HEK293T (cell line): ENCODE measurements around the gene CPEB4.

Experiments used
- CTCF ChIA-PET: fragments of 350-600 bp; formaldehyde crosslinking; extraction: SDS; loops from one replicate; lab custom pipeline; 2021; ENCODE audit warnings: antibody characterized with exemption, inconsistent platforms; lab: Yijun Ruan, JAX
- POLR2A ChIA-PET: fragments of 350-600 bp; formaldehyde crosslinking; extraction: SDS; loops from one replicate; lab custom pipeline; 2020; ENCODE audit warnings: antibody characterized with exemption, inconsistent platforms; lab: Yijun Ruan, JAX
- DNase-seq: peaks from one replicate; pipeline ENCODE4 v3.0.0; 2012; ENCODE audit warnings: mixed read lengths; ENCODE audit errors: extremely low spot score
- ARNT ChIP-seq: fragments of 450-650 bp; IDR thresholded peaks from 2 replicates; pipeline ENCODE4 v1.6.1; 2017; ENCODE audit warnings: mild to moderate bottlenecking
- BHLHE40 ChIP-seq: fragments of 450-650 bp; IDR thresholded peaks from 2 replicates; pipeline ENCODE4 v1.6.1; 2016; ENCODE audit warnings: mild to moderate bottlenecking, moderate library complexity, borderline replicate concordance
- CTBP1 ChIP-seq: fragments of 450-650 bp; IDR thresholded peaks from 2 replicates; pipeline ENCODE4 v1.6.1; 2016; ENCODE audit warnings: borderline replicate concordance
- ELF4 ChIP-seq: fragments of 450-650 bp; IDR thresholded peaks from 2 replicates; pipeline ENCODE4 v1.6.1; 2017; ENCODE audit warnings: antibody characterized with exemption
- FOXA1 ChIP-seq: fragments of 450-650 bp; IDR thresholded peaks from 2 replicates; pipeline ENCODE4 v1.6.1; 2016; ENCODE audit warnings: mild to moderate bottlenecking
- FOXK2 ChIP-seq: fragments of 450-650 bp; IDR thresholded peaks from 2 replicates; pipeline ENCODE4 v1.6.1; 2016; ENCODE audit warnings: mild to moderate bottlenecking
- FOXM1 ChIP-seq: fragments of 450-650 bp; IDR thresholded peaks from 2 replicates; pipeline ENCODE4 v1.6.1; 2017; ENCODE audit warnings: mild to moderate bottlenecking, borderline replicate concordance
- HDGF ChIP-seq: fragments of 450-650 bp; IDR thresholded peaks from 2 replicates; pipeline ENCODE4 v1.6.1; 2017; ENCODE audit warnings: antibody characterized with exemption, borderline replicate concordance
- L3MBTL2 ChIP-seq: fragments of 450-650 bp; conservative IDR thresholded peaks from 2 replicates; pipeline ENCODE4 v1.6.1; 2016; ENCODE audit warnings: mild to moderate bottlenecking
- LEF1 ChIP-seq: fragments of 450-650 bp; IDR thresholded peaks from 2 replicates; pipeline ENCODE4 v1.6.1; 2017; ENCODE audit warnings: mild to moderate bottlenecking, borderline replicate concordance
- NFRKB ChIP-seq: fragments of 450-650 bp; IDR thresholded peaks from 2 replicates; pipeline ENCODE4 v1.6.1; 2016; ENCODE audit warnings: mild to moderate bottlenecking, moderate library complexity
- SP1 ChIP-seq: fragments of 450-650 bp; IDR thresholded peaks from 2 replicates; pipeline ENCODE4 v1.6.1; 2017
- SUZ12 ChIP-seq: fragments of 450-650 bp; IDR thresholded peaks from 2 replicates; pipeline ENCODE4 v1.6.1; 2016; ENCODE audit warnings: mild to moderate bottlenecking
- TARDBP ChIP-seq: fragments of 450-650 bp; IDR thresholded peaks from 2 replicates; pipeline ENCODE4 v1.6.1; 2016
- ZNF384 ChIP-seq: fragments of 450-650 bp; IDR thresholded peaks from 2 replicates; pipeline ENCODE4 v1.6.1; 2016
- TF ChIP-seq, protein P1 (sequence below): fragments of 450-650 bp; IDR thresholded peaks from 2 replicates; pipeline ENCODE4 v1.6.1; 2016

The CPEB4 gene

DNA sequence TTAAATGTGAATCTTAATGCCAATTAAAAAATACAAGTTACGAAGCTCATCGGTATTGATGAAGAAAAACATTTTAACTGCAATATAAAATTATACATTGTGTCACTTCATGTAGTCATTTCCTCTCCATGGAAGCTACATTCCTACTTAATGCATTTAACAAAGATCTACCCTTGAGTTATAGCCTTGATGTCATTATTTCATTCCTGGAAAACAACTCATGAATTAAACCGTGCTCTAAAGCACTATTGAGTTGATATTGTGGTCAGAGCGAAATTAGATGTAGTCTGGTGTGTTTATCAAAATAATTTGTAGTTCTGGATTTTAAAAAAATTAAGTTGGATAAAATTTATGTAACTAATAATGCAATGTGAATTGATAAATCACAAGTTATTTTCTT lies 111.9 kb downstream of the CPEB4 start:
- no peak for TF ChIP-seq NFRKB
- no peak for TF ChIP-seq HDGF
- no peak for TF ChIP-seq FOXM1
- TF ChIP-seq SUZ12: no peak
- no peak for TF ChIP-seq TARDBP
- TF ChIP-seq, protein P1, sequence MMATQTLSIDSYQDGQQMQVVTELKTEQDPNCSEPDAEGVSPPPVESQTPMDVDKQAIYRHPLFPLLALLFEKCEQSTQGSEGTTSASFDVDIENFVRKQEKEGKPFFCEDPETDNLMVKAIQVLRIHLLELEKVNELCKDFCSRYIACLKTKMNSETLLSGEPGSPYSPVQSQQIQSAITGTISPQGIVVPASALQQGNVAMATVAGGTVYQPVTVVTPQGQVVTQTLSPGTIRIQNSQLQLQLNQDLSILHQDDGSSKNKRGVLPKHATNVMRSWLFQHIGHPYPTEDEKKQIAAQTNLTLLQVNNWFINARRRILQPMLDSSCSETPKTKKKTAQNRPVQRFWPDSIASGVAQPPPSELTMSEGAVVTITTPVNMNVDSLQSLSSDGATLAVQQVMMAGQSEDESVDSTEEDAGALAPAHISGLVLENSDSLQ: no peak
- no peak for TF ChIP-seq FOXK2
- no peak for TF ChIP-seq FOXA1
- no peak for TF ChIP-seq ELF4
- TF ChIP-seq CTBP1: no peak
- no peak for TF ChIP-seq L3MBTL2
- TF ChIP-seq ZNF384: no peak
- TF ChIP-seq SP1: no peak
- no peak for TF ChIP-seq LEF1
- TF ChIP-seq BHLHE40: no peak
- no peak for TF ChIP-seq ARNT
- ChIA-PET CTCF (no interaction called here), POLR2A (no interaction called here)
- DNase-seq: no peak

DNA sequence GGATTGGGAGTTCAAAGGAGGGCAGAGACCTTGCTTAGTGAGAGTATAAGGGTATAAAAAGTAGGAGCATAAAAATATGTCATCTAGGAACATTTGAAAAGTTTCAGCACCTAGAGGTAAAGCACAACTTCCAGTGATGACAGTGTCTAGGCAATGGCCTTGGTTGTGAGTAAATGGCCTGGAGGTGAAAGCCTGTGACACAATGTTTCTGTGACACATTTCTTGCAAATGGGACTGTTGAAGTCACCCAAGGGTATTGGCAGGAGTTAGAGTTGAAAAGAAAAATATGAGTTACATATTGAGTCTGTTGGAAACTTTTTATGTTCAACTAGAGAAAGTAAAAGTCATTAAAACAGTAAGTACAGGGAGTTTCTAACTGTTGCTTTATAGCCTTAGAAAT lies 115.6 kb downstream of the CPEB4 start:
- ChIA-PET CTCF (no interaction called here), POLR2A (no interaction called here)
- TF ChIP-seq SUZ12 (no peak), NFRKB (no peak), HDGF (no peak), FOXA1 (no peak), ARNT (no peak), FOXM1 (no peak), LEF1 (no peak)
- TF ChIP-seq, protein P1: no peak
- no peak for DNase-seq

DNA sequence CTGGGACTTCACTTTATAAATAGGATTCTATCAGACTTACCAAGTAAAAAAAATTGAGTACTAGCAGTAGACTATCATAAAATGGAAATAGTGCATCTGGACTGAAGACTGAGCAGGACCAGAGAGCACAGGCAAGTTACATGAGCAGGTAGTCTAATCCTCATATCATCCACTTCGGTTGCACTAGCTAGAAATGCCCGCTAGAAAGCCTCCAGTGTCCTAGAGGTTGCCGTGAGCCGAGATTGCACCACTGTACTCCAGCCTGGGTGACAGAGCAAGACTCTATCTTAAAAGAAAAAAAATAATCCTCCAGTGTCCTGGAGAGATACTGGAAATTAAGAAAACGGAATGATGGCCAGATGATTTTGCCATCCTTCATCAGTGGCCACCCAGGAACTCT lies 120.8 kb downstream of the CPEB4 start:
- POLR2A ChIA-PET: no interaction called here
- CTCF ChIA-PET: no interaction called here
- DNase-seq: no peak
- TF ChIP-seq NFRKB (no peak), BHLHE40 (no peak), LEF1 (no peak), SP1 (no peak), FOXA1 (no peak), ELF4 (no peak), SUZ12 (no peak), ZNF384 (no peak), HDGF (no peak), TARDBP (no peak), L3MBTL2 (no peak), FOXK2 (no peak), CTBP1 (no peak), ARNT (no peak)
- TF ChIP-seq, protein P1: no peak

DNA sequence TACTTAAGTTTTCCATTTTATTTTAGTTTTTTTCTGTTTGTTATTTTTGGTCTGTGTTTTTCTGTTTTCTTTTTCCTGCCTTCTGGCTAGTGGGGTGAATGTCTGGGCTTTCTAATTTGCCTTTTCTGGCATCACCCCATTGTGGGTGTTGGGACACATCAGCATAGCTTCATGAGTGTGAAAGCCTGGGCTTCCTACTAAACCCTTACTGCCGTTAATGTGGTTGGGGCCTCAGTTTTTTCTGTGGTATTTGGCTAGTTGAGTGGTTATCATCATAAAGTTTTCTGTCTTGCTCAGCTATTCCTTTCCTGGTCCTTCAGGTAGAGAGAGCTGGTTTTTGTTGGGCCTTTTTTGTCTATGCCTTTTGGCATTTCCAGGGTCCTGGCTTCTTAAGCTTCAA lies 122.2 kb downstream of the CPEB4 start:
- ChIA-PET CTCF (interaction anchor here (0.7 to 1.1 kb wide), 2 partner anchors 301 to 307 kb away, joined by 3 to 4 read pairs; no protein-coding TSS in a partner anchor), POLR2A (no interaction called here)

DNA sequence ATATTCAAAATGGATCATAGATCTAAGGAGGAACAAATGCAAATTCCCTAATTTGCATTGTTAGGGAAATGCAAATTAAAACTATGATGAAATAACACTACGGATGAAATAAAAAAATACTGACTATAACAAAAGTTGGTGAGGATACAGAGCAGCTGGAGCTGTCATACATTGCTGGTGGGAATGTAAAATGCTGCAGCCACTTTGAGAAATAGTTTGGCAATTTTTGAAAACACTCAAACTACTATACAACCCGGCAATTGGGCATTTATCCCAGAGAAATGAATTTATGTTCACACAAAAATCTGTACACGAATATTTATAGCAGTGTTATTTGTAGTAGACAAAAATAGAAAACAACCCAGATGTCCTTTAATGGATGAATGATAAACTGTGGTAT lies 123.3 kb downstream of the CPEB4 start:
- ChIA-PET CTCF (interaction anchor here (0.6 kb wide), 1 partner anchor 924 kb away, joined by 3 read pairs; no protein-coding TSS in a partner anchor), POLR2A (no interaction called here)
- TF ChIP-seq BHLHE40 (no peak), FOXM1 (no peak), LEF1 (no peak)
- DNase-seq: no peak

More for the DNA sequence above, 122.2 kb downstream of the CPEB4 start:
- TF ChIP-seq ELF4 (no peak), HDGF (no peak), BHLHE40 (no peak), SP1 (no peak), SUZ12 (no peak), L3MBTL2 (no peak), LEF1 (no peak), TARDBP (no peak)
- DNase-seq: no peak
